ENCODE measurements around the gene CLTCL1.
"Not testable (repeated sequence)": the region's sequence is repeated elsewhere in the genome, so short reads cannot be mapped to it uniquely, and the experiment has no call there.

The CLTCL1 gene

DNA sequence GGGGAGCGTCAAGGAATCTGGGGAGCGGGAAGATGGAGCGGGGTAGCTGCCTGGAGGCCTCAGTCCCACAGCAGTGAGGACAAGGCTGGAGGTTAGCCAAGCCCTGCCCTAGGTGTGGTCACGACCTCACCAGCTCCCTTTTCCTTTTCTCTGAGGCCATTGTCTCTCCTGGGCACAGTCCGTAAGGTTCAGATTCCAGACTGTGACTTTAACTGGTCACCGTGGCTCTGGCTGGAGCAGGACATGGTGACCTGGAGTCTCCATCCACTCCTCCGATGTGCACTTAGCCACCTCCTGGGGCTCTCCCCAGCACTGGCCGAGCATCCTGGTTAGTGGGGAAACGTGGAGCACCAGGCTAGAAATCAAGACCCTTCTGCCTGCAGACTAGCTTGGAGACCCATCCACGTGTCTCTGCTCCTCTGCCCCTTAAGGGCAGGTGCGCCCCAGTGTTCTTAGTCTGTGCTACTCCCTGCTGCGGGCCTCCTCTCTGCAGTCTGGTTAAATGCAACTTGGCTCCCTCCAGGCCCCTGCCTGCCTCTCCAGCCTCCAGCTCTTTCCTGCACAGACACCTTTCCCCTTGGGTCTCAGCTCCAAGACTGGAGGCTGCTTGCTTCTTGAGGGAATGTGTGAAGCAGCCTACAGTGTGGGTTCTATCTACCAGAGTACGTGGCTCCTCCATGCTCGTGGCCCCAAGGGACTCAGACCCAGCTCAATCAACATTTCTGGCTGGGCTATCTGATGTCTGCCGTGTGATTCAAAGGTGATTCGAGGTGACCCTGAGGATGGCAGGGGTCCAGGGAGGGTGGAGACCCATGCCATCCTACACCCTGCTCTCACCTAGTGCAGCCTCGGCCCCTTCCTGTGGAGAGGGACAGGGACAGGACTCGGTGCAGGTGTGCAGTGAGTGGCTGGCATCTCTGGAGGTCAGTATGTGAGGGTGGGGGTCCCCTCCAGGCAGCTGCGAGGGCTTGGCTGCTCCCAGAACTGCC is 118.2 kb downstream of the CLTCL1 start:
- no peak for DNase-seq

DNA sequence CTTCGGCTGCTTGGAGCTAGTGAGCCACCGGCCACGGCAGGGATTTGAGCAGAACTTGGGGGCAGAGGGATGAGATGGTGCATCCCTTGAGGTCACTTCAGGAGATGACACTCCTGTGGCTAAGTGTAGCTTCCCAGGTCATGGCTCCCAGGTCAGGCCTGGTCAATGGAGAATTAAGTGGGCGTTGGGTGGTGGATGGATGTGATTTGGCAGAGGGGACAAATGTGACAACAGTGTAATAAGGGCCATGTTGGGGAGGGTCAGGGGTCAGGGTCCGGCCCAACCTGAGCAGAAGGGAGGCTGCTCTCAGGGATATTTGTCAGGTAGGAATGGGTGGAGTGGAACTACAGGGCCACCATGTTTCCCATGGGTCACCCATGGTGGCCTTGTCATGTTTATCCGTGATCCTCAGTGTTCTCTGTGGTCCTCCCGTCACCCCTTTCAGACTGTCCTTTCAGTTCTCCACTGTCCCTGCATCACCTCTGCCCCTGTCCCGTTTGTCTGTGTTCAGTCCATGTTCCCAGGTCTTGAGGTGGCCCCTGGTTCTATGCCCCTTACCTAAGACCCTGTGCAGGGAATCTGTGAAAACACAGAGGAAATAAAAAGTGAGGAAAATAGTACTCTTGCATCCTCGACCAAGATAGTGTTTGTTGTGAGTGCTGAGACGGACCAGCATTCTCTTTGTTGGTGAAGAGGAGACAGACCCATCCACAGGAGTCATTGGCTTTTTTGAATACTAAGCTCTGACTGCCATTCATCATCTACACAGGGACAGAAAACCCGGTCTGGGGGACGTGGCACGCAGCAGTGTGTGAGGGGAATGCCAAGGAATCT is 119.1 kb downstream of the CLTCL1 start:
- DNase-seq, result no peak

DNA sequence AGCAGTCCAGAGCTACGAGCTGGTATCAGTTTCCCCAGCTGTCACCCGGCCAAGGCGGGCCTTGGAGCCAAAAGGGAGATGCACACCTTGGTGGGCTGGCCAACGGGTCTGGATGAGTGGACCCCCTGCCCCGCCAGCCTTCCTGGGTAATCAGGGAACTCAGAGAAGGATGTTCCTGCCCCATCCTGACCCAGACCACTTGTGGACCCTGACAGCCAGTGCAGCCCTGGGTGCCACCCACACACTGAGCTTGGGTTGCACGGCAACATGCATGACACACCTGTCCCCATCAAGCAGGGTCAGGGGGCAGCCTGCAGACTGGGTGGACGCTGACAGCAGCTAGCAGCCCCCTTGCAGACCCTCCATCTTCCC is 121.6 kb downstream of the CLTCL1 start:
- DNase-seq, result no peak

DNA sequence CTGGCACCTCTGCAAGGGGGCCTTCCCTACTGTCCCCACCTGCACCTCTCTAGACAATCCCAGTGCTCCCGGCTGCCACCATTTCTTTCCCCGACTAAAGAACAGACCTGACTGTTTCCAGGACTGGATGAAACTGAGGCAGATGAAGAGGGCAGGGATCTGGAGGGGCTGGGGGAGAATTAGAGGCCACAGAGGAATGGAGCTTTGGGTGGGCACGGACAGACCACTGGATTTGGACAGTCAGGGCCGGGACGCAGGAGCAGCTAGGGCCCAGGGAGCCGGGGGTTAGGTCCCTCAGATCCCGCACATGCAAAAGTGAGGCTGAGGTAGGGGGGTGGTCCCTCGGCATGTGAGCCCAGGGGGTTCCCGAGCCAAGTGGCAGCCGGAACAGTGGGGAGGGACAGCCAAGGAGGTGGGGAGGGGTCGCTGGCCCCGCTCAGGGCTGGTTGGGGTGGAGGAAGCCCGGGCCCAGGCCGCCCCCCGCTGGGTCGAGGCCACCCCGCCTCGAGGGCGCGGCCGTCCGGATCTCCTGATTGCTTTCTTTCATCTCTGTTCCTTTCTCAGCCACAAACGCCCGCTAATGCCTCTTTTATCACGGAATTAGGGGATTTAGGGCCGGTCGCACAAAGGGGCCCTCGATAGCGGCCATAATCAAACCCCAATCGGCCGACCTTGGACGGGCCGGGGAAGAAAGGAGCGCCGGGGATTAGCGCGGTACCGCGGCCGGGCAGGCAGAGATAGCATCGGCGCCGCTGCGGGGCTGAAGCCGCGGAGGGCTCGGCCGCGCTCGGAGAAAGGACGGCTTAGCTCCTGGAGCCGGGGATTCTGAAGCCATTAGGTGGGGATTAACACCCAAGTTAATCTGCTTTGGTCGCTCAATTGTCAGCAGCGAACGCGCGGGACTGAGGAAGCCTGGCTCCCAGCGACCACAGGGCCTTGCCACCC is 122.2 kb downstream of the CLTCL1 start:
- DNase-seq, result no peak

DNA sequence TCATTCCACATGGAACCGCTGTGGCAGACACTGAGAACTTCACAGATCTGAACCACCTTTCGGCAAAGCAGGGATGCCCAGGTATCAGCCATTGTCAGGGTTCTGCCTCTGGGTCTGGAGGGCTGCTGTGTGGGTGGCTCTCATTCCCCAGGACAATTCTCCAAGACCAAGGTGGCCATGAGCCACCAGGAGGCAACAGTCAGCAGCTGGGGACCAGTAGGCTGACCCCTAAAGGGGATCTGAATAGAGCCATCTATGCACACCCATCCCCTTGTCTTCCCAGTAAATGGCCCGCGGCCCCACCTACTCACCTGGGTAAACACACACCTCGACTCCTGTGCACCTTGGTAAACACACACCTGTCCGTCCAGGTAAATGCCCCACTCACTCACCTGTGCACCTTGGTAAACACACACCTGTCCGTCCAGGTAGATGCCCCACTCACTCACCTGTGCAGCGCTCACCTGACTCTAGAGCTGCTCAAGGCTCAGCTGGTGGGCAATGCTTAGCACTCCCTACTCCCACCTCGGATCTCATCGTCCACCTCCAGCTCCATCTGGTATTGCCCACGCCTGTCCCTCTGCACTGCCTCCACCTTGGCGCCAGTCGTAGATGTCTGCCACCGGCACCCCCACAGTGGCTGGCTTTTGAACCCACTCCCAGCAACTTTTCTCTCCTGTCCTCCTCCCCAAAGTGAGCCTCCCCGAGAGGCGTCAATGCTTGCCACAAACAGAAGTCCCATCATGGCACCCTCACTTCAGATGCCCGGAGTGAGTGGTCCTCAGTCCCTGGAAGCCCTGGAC is 123.2 kb downstream of the CLTCL1 start:
- DNase-seq, result no peak

DNA sequence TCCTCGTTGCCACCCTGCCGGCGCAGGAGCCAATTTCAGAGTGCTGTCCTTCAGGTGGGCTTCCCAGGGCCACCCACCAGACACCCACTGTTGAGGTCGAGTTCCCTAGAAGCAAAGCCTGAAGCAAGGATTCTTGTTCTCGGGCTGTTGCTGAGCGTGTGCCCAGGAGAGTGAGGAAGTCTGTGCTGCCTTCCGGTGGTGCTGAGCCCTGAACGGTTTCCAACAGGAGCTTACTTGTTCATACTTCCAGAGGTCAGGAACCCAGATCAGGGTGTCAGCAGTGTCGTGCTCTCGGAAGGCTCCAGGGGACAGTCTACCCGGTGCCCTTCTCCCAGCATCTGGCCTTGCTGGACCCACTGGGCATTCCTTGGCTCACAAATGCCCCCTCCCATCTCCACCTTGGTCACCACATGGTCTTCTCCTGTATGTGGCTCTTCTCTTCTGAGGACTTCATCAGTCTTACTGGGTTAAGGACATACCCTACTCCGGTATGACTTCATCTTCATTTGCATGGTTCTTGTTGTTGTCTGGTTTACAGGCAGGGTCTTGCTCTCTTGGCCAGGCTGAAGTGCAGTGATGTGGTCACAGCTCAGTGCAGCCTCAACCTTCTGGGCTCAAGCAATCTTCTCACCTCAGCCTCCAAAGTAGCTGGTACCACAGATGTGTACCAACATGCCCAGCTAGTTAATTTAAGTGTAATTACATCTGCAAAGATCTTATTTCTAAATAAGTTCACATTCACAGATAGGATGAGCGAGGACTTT is 124.2 kb downstream of the CLTCL1 start:
- no peak for DNase-seq

DNA sequence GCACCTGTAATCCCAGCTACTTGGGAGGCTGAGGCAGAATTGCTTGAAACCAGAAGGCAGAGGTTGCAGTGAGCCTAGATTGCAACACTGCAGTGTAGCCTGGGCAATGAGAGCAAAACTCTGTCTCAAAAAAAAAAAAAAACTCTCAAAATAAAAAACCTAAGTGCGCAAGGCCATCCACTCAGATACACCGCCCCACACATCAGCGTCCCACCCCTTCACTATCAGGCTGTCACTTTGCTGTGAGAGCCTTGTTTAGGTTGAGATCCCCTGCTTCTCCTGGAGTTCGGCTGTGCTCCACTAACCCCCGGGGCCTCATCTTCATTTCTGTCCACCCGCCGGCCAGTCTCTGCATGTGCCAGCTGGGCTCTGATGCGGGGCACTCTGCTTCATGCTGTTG is 125.1 kb downstream of the CLTCL1 start:
- no peak for DNase-seq

DNA sequence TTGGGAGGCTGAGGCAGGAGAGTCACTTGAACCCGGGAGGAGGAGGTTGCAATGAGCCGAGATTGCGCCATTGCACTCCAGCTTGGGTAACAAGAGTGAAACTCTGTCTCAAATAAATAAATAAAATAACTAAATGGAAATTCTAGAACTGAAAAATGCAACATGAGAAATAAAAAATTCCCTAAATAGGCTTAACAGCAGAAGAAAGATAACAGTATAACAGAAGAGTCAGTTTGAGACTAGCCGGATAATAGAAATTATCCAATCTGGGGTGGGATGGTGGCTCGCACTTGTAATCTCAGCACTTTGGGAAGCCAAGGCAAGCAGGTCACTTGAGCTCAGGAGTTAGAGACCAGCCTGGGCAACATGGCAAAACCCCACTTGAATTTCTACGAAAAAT is 127.1 kb downstream of the CLTCL1 start:
- no peak for DNase-seq

DNA sequence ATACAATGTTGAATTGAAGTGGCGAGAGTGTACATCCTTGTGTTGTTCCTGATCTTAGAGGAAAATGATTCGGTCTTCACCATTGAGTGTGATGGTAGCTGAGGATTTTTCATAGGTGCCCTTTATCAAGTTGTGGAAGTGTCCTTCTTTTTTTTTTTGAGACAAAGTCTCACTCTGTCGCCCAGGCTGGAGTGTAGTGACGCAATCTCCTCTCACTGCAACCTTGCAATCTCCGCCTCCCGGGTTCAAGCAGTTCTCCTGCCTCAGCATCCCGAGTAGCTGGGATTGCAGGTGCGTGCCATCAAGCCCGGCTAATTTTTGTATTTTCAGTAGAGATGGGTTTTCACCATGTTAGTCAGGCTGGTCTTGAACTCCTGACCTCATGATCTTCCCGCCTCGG is 132.9 kb downstream of the CLTCL1 start:
- DNase-seq, result not testable (repeated sequence)

DNA sequence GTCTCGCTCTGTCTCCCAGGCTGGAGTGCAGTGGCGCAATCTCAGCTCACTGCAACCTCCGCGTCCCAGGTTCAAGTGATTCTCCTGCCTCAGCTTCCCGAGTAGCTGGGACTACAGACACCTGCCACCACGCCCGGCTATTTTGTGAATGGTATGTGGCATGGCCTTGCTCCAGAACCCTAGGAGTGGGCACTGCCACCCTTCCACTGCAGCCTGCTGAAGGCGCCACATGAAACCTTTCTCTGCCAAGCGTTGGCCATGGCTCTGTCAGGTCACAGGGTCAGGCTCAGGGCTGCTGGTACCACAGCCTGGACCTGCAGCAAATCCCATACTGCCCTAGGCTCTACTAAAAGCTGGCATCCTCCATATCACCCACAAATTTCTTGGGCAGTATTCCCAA is 135.4 kb downstream of the CLTCL1 start:
- DNase-seq, result not testable (repeated sequence)

DNA sequence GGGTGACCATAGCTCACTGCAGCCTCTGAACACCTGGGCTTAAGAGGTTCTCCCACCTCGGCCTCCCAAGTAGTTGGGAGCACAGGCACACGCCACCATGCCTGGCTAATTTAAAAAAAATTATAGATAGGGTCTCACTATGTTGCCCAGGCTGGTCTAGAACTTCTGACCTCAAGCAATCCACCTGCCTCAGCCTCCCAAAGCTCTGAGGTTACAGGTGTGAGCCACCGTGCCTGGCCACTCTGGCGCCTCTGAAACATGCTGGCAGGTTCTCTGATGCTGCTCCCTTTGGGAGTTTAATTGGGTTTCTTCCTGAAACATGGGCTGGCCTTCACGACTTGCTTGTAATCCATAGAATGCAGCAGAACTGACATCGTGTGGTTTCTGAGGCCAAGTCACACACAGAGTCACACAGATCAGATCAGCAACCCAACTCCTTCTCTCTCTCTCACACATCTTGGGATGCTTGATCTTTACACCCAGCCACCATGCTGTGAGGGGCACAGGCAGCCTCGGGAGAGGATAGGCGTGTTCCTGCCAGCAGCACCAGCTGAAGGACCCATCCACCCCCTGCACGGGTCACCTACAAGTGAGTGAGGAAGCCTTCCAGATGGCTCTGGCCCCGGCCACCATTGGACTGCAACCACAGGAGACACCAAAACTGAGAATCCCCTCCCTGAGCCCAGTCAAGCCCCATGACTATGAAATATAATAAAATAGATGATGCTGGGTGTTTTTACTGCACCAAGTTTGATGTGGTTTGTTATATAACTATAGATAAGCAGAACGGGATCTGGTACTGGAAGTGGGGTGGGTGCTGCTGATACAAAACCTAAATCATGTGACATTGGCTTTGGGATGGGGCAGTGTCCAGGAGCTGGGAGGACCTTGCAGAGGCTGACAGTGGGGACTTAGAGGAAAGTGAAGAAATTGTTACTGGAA is 138.3 kb downstream of the CLTCL1 start:
- no peak for DNase-seq

DNA sequence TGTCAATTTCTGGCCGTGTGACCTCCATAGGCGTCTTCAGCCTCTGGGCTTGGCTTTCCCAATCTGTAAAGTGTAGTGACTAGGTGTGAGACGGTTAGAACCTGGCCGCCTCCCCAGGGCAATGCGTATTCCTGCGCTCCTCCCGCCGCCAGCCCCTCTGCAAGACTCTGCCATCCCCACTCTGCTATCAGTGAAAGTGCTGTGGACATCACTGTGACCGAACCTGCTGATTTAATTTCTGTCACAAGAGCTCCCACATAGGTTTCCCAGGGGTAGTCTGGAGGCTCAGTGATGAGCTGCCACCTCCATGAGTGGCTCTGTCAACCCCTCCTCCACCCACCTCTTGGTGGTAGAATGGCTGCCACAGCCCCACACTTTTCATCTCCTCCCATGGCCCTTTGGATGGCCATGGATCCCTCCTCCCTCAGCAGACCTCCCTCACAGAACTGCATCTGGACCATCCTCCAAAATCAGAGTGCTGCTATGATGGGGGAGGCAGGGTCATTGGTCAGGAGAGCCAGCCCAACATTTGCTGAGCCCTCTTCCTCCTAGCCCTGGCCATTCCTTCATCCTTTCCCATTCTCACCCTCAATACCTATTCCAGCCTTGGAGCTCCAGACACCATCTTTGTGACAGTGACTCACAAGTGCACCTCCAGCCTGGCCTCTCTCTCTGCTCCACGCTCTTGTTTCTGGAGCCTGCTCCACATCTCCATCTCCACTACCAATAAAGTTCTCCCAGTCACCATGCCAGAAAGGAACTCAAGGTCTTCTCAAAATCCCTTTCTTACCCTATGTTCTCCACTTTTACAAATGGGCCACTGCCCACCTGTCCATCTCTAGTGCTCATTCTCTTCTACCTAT is 140.0 kb downstream of the CLTCL1 start:
- no peak for DNase-seq

DNA sequence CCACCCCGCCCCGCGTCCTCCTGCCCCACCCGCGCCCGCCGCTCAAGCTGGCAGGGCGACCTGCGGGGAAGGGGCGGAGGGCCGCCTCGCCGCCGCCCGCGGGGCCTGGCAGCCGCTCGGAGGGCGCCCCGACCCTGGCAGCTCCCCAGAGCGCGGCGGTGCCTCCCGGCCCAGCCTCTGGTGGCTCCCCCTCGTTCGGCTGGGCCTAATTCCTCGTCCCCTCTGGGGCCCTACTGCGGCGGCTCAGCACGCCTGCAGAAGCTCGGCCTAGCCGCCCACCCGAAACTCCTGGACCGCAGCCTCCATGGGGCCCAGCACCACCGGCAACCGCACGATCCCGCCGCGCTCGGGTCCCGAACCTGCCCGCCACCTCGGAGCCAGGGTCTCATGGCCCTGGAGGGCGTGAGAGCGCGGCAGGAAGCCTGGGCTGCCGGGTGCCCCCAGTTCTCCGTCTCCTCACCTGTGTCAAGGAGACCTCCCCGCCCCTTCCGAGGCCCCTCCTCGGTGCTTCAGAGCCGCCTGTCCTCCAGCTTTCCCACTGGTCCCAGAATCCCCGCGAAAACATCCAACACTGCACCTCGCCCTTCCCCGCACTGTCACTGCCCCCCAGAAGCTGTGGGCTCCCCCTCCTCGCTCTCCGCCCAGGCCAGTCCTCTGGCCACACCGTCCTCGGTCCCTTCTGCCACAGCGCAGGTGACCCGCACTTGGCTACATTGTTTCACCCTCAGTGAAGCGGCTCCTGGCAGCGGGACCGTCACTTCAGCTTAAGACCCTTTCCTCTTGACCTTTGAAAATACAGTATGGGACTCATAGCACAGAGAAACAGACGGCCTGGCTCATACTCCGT is 140.8 kb downstream of the CLTCL1 start:
- DNase-seq, result no peak

DNA sequence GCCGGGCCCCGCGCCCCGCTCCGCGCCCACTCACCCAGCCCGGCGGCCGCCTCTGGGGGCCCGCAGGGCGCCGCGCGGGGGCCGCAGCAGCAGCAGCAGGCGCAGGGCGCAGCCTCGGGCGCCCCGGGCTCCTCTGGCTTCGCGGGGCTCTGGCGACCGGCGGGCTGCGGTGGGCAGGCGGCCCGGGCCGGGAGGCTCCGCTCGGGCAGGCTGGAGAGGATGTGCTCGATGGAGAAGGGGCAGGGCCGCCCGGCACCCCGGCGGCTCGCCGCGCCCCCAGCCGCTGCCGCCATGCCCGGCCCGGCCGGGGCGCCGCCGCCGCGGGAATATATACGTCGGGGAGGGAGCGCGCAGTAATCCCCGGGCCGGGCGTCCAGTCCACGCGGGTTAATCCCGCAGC is 141.5 kb downstream of the CLTCL1 start, which contains the start of gene GSC2:
GSC2 (minus strand) TSS at position 302 of the 400 bp plus-strand sequence; CDS start at position 293, 9 bp downstream.
- DNase-seq, result no peak

DNA sequence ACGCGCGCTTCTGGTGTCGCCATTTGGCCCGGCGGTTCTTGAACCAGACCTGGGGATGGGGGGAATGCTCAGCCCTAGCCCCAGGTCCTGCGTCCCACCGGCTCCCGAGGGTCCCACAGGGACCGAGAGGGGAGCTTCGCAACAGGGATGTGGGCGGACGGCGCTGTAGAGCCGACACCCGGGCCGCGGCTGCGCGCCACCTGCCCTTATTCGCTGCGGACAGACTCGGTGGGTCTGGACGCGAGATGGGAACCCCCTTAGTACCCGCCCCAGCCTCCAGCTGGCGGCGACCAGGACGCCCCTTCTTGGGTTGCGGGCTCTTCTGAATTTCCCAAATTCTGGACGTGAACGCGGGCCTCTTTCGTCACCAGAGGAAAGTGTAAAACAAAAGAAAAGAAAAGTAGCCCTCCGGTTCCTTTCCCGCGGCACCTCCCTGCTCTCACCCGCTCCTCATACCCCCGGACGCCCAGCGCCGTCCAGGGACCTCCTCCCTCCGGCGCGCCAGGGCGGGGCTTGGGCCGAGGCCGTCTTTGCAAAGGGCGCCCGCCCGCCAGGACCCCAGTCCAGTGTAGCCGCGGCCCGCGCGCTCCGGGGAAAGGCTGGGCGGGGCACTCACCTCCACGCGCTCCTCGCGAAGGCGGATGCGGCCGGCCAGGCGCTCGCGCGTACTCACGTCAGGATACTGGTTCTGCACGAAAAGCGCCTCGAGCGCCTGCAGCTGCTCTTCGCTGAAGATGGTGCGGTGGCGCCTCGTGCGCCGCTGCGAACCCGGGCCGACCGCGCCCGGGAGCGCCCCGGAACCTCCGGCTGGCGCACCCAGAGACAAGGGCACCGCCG is 142.3 kb downstream of the CLTCL1 start:
- DNase-seq, result peak; percentile 76

DNA sequence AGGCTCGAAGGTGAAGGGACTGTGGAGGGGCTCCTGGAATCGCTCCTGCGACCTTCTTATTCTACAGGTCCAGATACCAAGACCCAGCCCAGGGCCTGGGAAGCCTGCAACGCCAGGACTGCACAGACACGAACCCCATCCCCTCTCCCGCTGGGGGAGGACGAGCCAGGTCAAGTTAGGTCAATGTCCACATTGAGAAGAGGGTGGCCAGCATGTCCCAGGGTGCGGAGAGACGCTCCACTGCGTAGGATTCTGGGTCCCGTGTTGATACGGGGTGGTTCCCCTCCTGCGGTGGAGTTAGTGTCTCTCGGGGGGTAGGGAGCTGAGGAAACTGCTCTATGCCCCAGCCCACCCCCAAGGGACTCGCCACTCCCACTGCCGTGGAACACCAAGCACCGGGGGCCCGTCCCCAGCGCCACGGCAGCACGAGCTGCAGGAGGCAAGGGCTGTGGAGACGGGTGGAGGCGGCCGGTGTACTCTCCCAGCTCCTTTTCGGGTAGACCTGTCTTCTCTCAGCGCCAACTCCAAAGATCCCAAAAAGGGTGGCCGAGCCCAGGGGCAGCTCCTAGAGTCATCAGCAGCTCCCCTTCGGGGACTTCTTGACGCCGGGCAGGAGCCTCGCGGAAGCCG is 143.0 kb downstream of the CLTCL1 start:
- DNase-seq, result no peak
